Skeletal muscle tissue (tissue), 4 donors: ENCODE measurements around the gene ENOSF1. TPM values are rescaled to one million over a fixed set of nuclear protein-coding genes. Genes with fewer than 3 reads are reported as not detected.

Source experiments
- H3K27ac ChIP-seq: one replicate; pipeline ENCODE4 v1.7.0; 2013; ENCODE audit warnings: mild to moderate bottlenecking, low read depth, low read length, inconsistent platforms
- H3K27me3 ChIP-seq, 3 donors: one replicate each; pipeline ENCODE4 v1.7.0; 2013; ENCODE audit warnings: low read length in 3 of 3; ENCODE audit not compliant: control insufficient read depth in 3 of 3, insufficient read depth in 3 of 3
- H3K36me3 ChIP-seq, 3 donors: one replicate each; pipeline ENCODE4 v1.7.0; 2013; ENCODE audit warnings: low read length in 3 of 3; ENCODE audit not compliant: control insufficient read depth in 3 of 3, insufficient read depth in 3 of 3
- H3K4me1 ChIP-seq, 3 donors: one replicate each; pipeline ENCODE4 v1.7.0; 2013; ENCODE audit warnings: low read length in 3 of 3, mild to moderate bottlenecking in 3 of 3; ENCODE audit not compliant: control insufficient read depth in 3 of 3, insufficient read depth in 3 of 3
- H3K4me3 ChIP-seq, 3 donors: one replicate each; pipeline ENCODE4 v1.7.0; 2013; ENCODE audit warnings: low read length in 3 of 3
- H3K9ac ChIP-seq, 3 donors: one replicate each; pipeline ENCODE4 v1.7.0; 2013; ENCODE audit warnings: low read length in 3 of 3, mild to moderate bottlenecking in 3 of 3, moderate library complexity in 2 of 3, low read depth in 1 of 3
- H3K9me3 ChIP-seq, 3 donors: one replicate each; pipeline ENCODE4 v1.7.0; 2013; ENCODE audit warnings: low read length in 3 of 3; ENCODE audit not compliant: control insufficient read depth in 3 of 3
- total RNA-seq: library from RNA; depleted of rRNA; stranded (reverse); fragments of >200 nt; gene quantifications from one replicate; pipeline ENCODE4 v1.2.3, GENCODE V29; 2014
- donor health status: Osteomylitis.

Gene ENOSF1
- total RNA-seq, 1 donor from 2014 or later = 14.1 TPM

DNA sequence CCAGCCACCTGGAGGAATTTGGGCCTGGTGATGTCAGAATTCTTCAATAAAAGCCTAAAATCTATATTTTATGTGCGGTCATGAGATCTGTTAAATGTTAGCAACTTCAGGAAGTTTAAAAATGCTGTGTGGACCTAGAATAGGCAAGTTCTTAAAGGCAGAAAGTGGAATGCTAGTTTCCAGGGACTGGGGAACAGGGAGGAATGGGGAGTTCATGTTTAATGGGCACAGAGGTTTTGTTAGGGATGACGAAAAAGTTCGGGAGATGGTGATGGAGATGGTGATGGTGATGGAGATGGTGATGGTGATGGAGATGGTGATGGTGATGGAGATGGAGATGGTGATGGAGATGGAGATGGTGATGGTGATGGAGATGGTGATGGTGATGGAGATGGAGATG is 45.8 kb downstream of the ENOSF1 start:
- Histone ChIP-seq H3K4me3 (no peak overlapping the region), H3K4me1 (no peaks in the 10 kb centered on the region), H3K27me3 (peaks cover 0 to 5% (median 0%) of the 10 kb centered on the region in 3 donors), H3K36me3 (peaks cover 6 to 12% (median 7%) of the 10 kb centered on the region in 3 donors), H3K9me3 (no peaks in the 10 kb centered on the region), H3K9ac (no peak overlapping the region), H3K27ac (no peak overlapping the region)

DNA sequence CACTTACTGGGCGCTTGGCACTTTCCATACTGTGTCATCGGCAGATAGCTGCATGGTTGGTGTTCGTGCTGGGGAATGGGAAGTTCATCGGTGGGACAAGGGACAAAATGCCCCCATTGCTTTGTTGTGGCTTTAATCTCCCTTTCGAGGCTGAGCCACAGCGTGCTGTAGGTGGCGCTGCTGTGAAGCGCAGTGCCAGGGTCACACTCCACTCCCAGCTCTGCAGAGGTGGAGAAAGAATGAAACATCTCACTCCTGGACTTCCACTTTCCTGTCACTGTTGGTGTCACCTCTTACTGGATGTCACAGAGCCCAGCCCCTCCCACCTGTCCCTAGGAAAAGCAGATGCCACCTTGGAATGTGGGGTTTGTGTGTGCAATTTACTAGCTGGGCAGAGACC is 46.3 kb downstream of the ENOSF1 start:
- Histone ChIP-seq H3K36me3 (peaks cover 6 to 8% (median 7%) of the 10 kb centered on the region in 3 donors), H3K9ac (no peak overlapping the region), H3K9me3 (no peaks in the 10 kb centered on the region), H3K4me1 (no peaks in the 10 kb centered on the region), H3K27ac (no peak overlapping the region), H3K4me3 (no peak overlapping the region), H3K27me3 (peaks cover 0 to 5% (median 0%) of the 10 kb centered on the region in 3 donors)

DNA sequence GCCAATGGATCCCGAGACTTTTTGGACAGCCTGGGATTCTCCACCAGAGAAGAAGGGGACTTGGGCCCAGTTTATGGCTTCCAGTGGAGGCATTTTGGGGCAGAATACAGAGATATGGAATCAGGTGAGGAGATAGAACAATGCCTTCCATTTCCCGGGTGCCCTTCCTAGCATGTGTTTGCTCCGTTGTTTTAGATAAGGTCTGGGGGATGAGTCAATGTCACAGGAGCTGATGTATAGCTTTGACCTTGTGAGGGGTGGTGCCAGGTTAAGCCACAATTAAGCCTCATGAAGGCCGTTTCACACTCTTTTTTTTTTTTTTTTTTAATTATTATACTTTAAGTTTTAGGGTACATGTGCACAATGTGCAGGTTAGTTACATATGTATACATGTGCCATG is 50.2 kb downstream of the ENOSF1 start:
- Histone ChIP-seq H3K9ac (no peak overlapping the region), H3K4me3 (no peak overlapping the region), H3K36me3 (no peaks in the 10 kb centered on the region), H3K9me3 (no peaks in the 10 kb centered on the region), H3K4me1 (peaks cover 0 to 13% (median 9%) of the 10 kb centered on the region in 3 donors), H3K27me3 (peaks cover 19 to 23% (median 19%) of the 10 kb centered on the region in 3 donors), H3K27ac (no peak overlapping the region)

GRCh38 chr18:659597-659996 is 52.8 kb downstream of the ENOSF1 start:
- H3K9me3 ChIP-seq = peaks cover 0 to 2% (median 0%) of the 10 kb centered on the region in 3 donors
- no peak overlapping the region for H3K9ac ChIP-seq
- no peak overlapping the region for H3K27ac ChIP-seq
- peaks cover 23 to 32% (median 29%) of the 10 kb centered on the region in 3 donors for H3K27me3 ChIP-seq
- no peak overlapping the region for H3K4me3 ChIP-seq
- H3K4me1 ChIP-seq = peaks cover 0 to 14% (median 9%) of the 10 kb centered on the region in 3 donors
- H3K36me3 ChIP-seq = no peaks in the 10 kb centered on the region

DNA sequence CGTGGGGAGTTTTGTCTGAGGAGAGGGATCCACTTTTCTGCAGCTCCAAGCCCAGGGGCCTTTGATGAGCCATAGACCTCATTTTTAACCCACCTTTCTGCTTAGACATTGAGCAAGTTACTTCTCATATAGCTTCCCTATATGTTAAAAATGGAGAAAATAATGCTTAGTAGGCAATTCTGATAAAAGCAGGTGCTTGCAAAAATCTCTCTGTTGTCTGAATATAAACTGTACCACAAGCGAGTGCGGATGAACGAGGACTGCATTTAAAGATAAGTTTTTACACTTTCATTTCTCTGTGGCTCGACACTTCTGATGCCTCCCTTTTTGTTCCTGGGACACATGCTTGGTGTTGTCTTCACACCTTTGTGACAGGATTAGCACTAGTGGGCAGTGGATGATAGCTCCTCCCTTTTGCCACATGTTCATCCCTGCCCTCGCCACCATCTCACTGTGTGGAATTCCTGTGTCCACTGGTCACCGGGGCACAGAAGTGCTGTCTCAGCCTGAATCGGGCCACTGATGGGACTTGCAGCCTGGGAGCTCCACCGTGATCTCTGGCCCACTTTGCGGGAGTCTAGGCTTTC is 53.4 kb downstream of the ENOSF1 start:
- no peak overlapping the region for H3K27ac ChIP-seq
- H3K9me3 ChIP-seq = peaks cover 0 to 2% (median 0%) of the 10 kb centered on the region in 3 donors
- H3K36me3 ChIP-seq = no peaks in the 10 kb centered on the region
- peaks cover 23 to 32% (median 29%) of the 10 kb centered on the region in 3 donors for H3K27me3 ChIP-seq
- H3K4me3 ChIP-seq = peak overlapping the region in 2 of 3 donors; percentile 22 to 71
- peaks cover 0 to 14% (median 9%) of the 10 kb centered on the region in 3 donors for H3K4me1 ChIP-seq
- H3K9ac ChIP-seq = no peak overlapping the region

GRCh38 chr18:658001-658946 is 54.2 kb downstream of the ENOSF1 start:
- Histone ChIP-seq H3K27ac (no peak overlapping the region), H3K27me3 (peaks cover 23 to 32% (median 31%) of the 10 kb centered on the region in 3 donors), H3K9ac (peak overlapping the region; percentile 20 to 64 (median 40)), H3K36me3 (no peaks in the 10 kb centered on the region), H3K9me3 (peaks cover 0 to 2% (median 0%) of the 10 kb centered on the region in 3 donors), H3K4me1 (peaks cover 0 to 14% (median 9%) of the 10 kb centered on the region in 3 donors), H3K4me3 (peak overlapping the region; percentile 66 to 77 (median 71))

GRCh38 chr18:657311-658000 is 55.0 kb downstream of the ENOSF1 start, which contains the start of gene TYMS:
Gene TYMS, plus strand, starts transcription at chr18:657653. Its CDS starts 90 bp downstream, at chr18:657743.
- peaks cover 23 to 32% (median 31%) of the 10 kb centered on the region in 3 donors for H3K27me3 ChIP-seq
- peak within 1 kb of the TSS; percentile 66 to 77 (median 71) for H3K4me3 ChIP-seq
- H3K27ac ChIP-seq = no peak within 1 kb of the TSS
- H3K9ac ChIP-seq = peak within 1 kb of the TSS; percentile 33 to 64 (median 40)
- peaks cover 0 to 2% (median 0%) of the 10 kb centered on the region in 3 donors for H3K9me3 ChIP-seq
- no peaks in the 10 kb centered on the region for H3K36me3 ChIP-seq
- H3K4me1 ChIP-seq = peaks cover 0 to 14% (median 9%) of the 10 kb centered on the region in 3 donors

DNA sequence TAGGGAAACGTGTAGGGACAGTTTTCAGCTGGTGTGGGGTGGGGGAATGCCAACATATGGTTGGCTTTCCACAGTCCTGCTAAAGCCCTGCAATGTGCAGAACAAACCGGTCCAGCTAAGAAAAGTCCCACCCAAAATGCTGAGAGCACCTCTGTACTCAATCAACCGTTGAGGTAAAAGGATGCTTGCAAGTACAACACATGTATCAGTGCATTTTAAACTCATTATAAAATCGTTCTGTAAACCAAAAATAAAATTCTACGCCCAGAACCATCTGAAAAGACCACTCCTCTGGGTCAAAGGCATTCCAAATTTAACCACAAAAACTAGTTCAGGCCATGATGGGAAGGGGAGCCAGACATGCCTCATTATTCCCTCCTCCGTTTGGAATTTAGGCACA is 57.0 kb downstream of the ENOSF1 start:
- no peak overlapping the region for H3K9ac ChIP-seq
- peaks cover 17 to 36% (median 28%) of the 10 kb centered on the region in 3 donors for H3K27me3 ChIP-seq
- no peaks in the 10 kb centered on the region for H3K36me3 ChIP-seq
- H3K4me3 ChIP-seq = no peak overlapping the region
- no peak overlapping the region for H3K27ac ChIP-seq
- peaks cover 0 to 2% (median 0%) of the 10 kb centered on the region in 3 donors for H3K9me3 ChIP-seq
- H3K4me1 ChIP-seq = peaks cover 0 to 14% (median 9%) of the 10 kb centered on the region in 3 donors

DNA sequence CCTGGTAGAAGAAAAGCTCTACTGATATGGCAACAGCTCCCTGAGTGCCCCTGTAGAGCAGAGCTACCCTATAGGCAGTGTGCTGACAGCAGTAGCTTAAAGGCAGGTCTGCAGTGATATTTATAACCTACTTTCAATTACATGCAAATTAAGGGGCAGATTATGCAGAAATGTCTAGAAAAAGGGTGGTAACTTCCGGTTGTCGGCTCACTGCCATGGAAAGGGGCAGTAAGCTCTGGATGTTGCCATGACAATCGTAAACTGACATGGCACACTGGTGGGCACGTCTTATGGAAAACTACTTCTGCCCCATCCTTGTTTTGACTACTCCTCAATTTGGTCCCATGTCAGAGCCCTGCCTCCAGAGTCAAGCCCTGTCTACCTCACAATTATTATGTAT is 57.8 kb downstream of the ENOSF1 start:
- Histone ChIP-seq H3K9ac (no peak overlapping the region), H3K9me3 (peaks cover 0 to 2% (median 0%) of the 10 kb centered on the region in 3 donors), H3K4me3 (no peak overlapping the region), H3K27me3 (peaks cover 16 to 36% (median 27%) of the 10 kb centered on the region in 3 donors), H3K27ac (no peak overlapping the region), H3K36me3 (no peaks in the 10 kb centered on the region), H3K4me1 (peaks cover 0 to 14% (median 9%) of the 10 kb centered on the region in 3 donors)
